ENCODE data around the gene GRK5.

DNA sequence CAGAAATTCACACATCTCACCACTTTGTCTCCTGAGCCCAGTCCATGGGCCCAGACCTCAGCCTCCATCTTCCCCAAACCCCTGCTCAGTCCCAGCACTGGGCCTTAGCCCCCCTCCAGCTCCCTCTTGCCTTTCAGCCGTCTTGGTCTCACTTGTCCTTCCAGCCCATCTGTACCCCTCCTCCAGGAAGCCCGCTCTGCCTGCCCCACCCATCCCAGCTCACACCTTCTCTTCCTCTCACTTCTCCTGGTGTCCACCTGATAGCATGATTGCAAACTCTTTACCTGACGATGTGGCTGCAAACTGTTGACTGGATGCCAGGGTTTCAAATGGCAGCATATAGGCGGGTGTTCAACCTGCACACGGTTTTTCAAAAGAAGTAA, 238.6 kb downstream of the GRK5 start:
- no peak for TF ChIP-seq BHLHE40 (IDR thresholded peaks at IDR 0.05; ENCODE audit: borderline replicate concordance)
- TF ChIP-seq CTBP1 (IDR thresholded peaks at IDR 0.05; ENCODE audit: borderline replicate concordance) = no peak

All from HEK293T (cell line).